ENCODE data around the gene CTNNAL1.

The CTNNAL1 gene

GRCh38 chr9:108933231-108933717 is 80.0 kb downstream of the CTNNAL1 start:
- no peak overlapping the region for H2AK5ac ChIP-seq (ENCODE audit: low read depth, low read length)
- H3K23ac ChIP-seq (ENCODE audit: low read depth, low read length, poor library complexity): peak overlapping the region; percentile 12
- no peak for DNase-seq (ENCODE audit: low spot score)
- H3K27me3 ChIP-seq (ENCODE audit: control insufficient read depth in 3 of 3, insufficient read depth in 3 of 3, low read depth in 1 of 3, low read length in 3 of 3): no peaks in the 10 kb centered on the region
- H3K4me1 ChIP-seq (ENCODE audit: control insufficient read depth in 2 of 2, insufficient read depth in 1 of 2, low read depth in 1 of 2, low read length in 2 of 2): peaks cover 5 to 6% of the 10 kb centered on the region in 2 donors
- peak overlapping the region; percentile 95 for H3K4me3 ChIP-seq (ENCODE audit: low read length in 2 of 2)
- no peaks in the 10 kb centered on the region for H3K9me3 ChIP-seq (replicated peaks in 1 of 2; ENCODE audit: control insufficient read depth in 2 of 2, insufficient read depth in 1 of 2, low read depth in 1 of 2, low read length in 2 of 2)
- H3K27ac ChIP-seq (replicated peaks; ENCODE audit: low read length): peak overlapping the region; percentile 87
- peak overlapping the region; percentile 94 for H2AFZ ChIP-seq (ENCODE audit: low read length)
- peak overlapping the region; percentile 68 for H2BK5ac ChIP-seq (ENCODE audit: low read length)
- H2BK120ac ChIP-seq (ENCODE audit: low read depth, low read length): no peak overlapping the region
- H3K4me2 ChIP-seq (ENCODE audit: insufficient read depth, low read length, poor library complexity, severe bottlenecking): peak overlapping the region; percentile 79
- H3K14ac ChIP-seq (ENCODE audit: low read length): no peak overlapping the region
- H4K8ac ChIP-seq (ENCODE audit: low read depth, low read length): no peak overlapping the region
- no peak overlapping the region for H2BK15ac ChIP-seq (ENCODE audit: low read length)
- no CpG with 5 or more reads among the region's 25 CpGs for WGBS, 2 donors (ENCODE audit: extremely low coverage in 2 of 2, insufficient read length in 2 of 2, insufficient replicate concordance in 1 of 2)
- H3K18ac ChIP-seq (ENCODE audit: low read length): peak overlapping the region; percentile 78
- H2BK12ac ChIP-seq (ENCODE audit: low read length): no peak overlapping the region
- no peak overlapping the region for H4K91ac ChIP-seq (ENCODE audit: low read depth, low read length, poor library complexity)
- peak overlapping the region; percentile 96 for H3K9ac ChIP-seq (ENCODE audit: low read depth, low read length, poor library complexity)
- no peak overlapping the region for H3K4ac ChIP-seq (ENCODE audit: low read length)
- peaks cover 2 to 35% of the 10 kb centered on the region in 2 donors for H3K36me3 ChIP-seq (replicated peaks in 1 of 2; ENCODE audit: control insufficient read depth in 2 of 2, insufficient read depth in 2 of 2, low read length in 2 of 2)
- H3K79me1 ChIP-seq (ENCODE audit: low read depth, low read length): no peaks in the 10 kb centered on the region

GRCh38 chr9:108928386-108928785 is 84.9 kb downstream of the CTNNAL1 start:
- WGBS, 2 donors (ENCODE audit: extremely low coverage in 2 of 2, insufficient read length in 2 of 2, insufficient replicate concordance in 1 of 2): no CpG with 5 or more reads among the region's 2 CpGs
- H3K14ac ChIP-seq (ENCODE audit: low read length): no peak overlapping the region
- no peak overlapping the region for H2BK12ac ChIP-seq (ENCODE audit: low read length)
- H3K27ac ChIP-seq (replicated peaks; ENCODE audit: low read length): no peak overlapping the region
- H3K18ac ChIP-seq (ENCODE audit: low read length): no peak overlapping the region
- H2BK120ac ChIP-seq (ENCODE audit: low read depth, low read length): no peak overlapping the region
- H4K91ac ChIP-seq (ENCODE audit: low read depth, low read length, poor library complexity): no peak overlapping the region
- H2BK5ac ChIP-seq (ENCODE audit: low read length): no peak overlapping the region
- no peak overlapping the region for H3K23ac ChIP-seq (ENCODE audit: low read depth, low read length, poor library complexity)
- H3K79me1 ChIP-seq (ENCODE audit: low read depth, low read length): no peaks in the 10 kb centered on the region
- H3K4ac ChIP-seq (ENCODE audit: low read length): no peak overlapping the region
- H4K8ac ChIP-seq (ENCODE audit: low read depth, low read length): no peak overlapping the region
- H3K9ac ChIP-seq (ENCODE audit: low read depth, low read length, poor library complexity): no peak overlapping the region
- H3K9me3 ChIP-seq (replicated peaks in 1 of 2; ENCODE audit: control insufficient read depth in 2 of 2, insufficient read depth in 1 of 2, low read depth in 1 of 2, low read length in 2 of 2): no peaks in the 10 kb centered on the region
- H3K4me3 ChIP-seq (ENCODE audit: low read length in 2 of 2): no peak overlapping the region
- H2AK5ac ChIP-seq (ENCODE audit: low read depth, low read length): no peak overlapping the region
- no peak for DNase-seq (ENCODE audit: low spot score)
- H3K36me3 ChIP-seq (replicated peaks in 1 of 2; ENCODE audit: control insufficient read depth in 2 of 2, insufficient read depth in 2 of 2, low read length in 2 of 2): peaks cover 18 to 74% of the 10 kb centered on the region in 2 donors
- H3K4me1 ChIP-seq (ENCODE audit: control insufficient read depth in 2 of 2, insufficient read depth in 1 of 2, low read depth in 1 of 2, low read length in 2 of 2): peaks cover 4 to 5% of the 10 kb centered on the region in 2 donors
- no peak overlapping the region for H3K4me2 ChIP-seq (ENCODE audit: insufficient read depth, low read length, poor library complexity, severe bottlenecking)
- no peak overlapping the region for H2AFZ ChIP-seq (ENCODE audit: low read length)
- H3K27me3 ChIP-seq (ENCODE audit: control insufficient read depth in 3 of 3, insufficient read depth in 3 of 3, low read depth in 1 of 3, low read length in 3 of 3): no peaks in the 10 kb centered on the region
- no peak overlapping the region for H2BK15ac ChIP-seq (ENCODE audit: low read length)

DNA sequence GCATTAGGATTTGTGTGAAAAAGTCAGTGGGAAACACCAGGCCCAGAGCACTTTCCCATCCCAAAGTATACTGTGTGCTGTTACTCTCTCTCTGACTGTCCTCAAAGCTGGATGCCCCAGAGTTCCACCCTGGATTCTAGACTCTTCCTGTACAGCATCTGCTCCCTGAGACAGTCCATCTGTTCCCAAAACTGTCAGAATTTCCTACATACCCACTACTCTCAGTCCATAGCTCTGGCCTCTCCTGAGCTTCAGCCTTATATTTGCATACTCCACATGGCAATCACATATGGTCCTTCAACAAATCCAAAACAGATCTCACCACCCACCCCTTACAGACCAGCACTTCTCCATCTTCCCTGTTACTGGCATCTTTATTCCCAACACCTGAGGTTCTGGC is 88.8 kb downstream of the CTNNAL1 start:
- no peaks in the 10 kb centered on the region for H3K79me1 ChIP-seq (ENCODE audit: low read depth, low read length)
- no peaks in the 10 kb centered on the region for H3K27me3 ChIP-seq (ENCODE audit: control insufficient read depth in 3 of 3, insufficient read depth in 3 of 3, low read depth in 1 of 3, low read length in 3 of 3)
- no peak overlapping the region for H2AK5ac ChIP-seq (ENCODE audit: low read depth, low read length)
- H2BK15ac ChIP-seq (ENCODE audit: low read length): no peak overlapping the region
- no peak overlapping the region for H3K23ac ChIP-seq (ENCODE audit: low read depth, low read length, poor library complexity)
- H2BK120ac ChIP-seq (ENCODE audit: low read depth, low read length): no peak overlapping the region
- H3K4me3 ChIP-seq (ENCODE audit: low read length in 2 of 2): no peak overlapping the region
- H2BK12ac ChIP-seq (ENCODE audit: low read length): no peak overlapping the region
- H3K4ac ChIP-seq (ENCODE audit: low read length): no peak overlapping the region
- H3K4me2 ChIP-seq (ENCODE audit: insufficient read depth, low read length, poor library complexity, severe bottlenecking): no peak overlapping the region
- no peak overlapping the region for H3K27ac ChIP-seq (replicated peaks; ENCODE audit: low read length)
- H3K36me3 ChIP-seq (replicated peaks in 1 of 2; ENCODE audit: control insufficient read depth in 2 of 2, insufficient read depth in 2 of 2, low read length in 2 of 2): peaks cover 24 to 98% of the 10 kb centered on the region in 2 donors
- no peak overlapping the region for H4K8ac ChIP-seq (ENCODE audit: low read depth, low read length)
- no peaks in the 10 kb centered on the region for H3K4me1 ChIP-seq (ENCODE audit: control insufficient read depth in 2 of 2, insufficient read depth in 1 of 2, low read depth in 1 of 2, low read length in 2 of 2)
- no peak overlapping the region for H3K9ac ChIP-seq (ENCODE audit: low read depth, low read length, poor library complexity)
- no peak for DNase-seq (ENCODE audit: low spot score)
- H2AFZ ChIP-seq (ENCODE audit: low read length): no peak overlapping the region
- H2BK5ac ChIP-seq (ENCODE audit: low read length): no peak overlapping the region
- no peak overlapping the region for H3K18ac ChIP-seq (ENCODE audit: low read length)
- no peak overlapping the region for H4K91ac ChIP-seq (ENCODE audit: low read depth, low read length, poor library complexity)
- H3K9me3 ChIP-seq (replicated peaks in 1 of 2; ENCODE audit: control insufficient read depth in 2 of 2, insufficient read depth in 1 of 2, low read depth in 1 of 2, low read length in 2 of 2): no peaks in the 10 kb centered on the region
- no peak overlapping the region for H3K14ac ChIP-seq (ENCODE audit: low read length)

DNA sequence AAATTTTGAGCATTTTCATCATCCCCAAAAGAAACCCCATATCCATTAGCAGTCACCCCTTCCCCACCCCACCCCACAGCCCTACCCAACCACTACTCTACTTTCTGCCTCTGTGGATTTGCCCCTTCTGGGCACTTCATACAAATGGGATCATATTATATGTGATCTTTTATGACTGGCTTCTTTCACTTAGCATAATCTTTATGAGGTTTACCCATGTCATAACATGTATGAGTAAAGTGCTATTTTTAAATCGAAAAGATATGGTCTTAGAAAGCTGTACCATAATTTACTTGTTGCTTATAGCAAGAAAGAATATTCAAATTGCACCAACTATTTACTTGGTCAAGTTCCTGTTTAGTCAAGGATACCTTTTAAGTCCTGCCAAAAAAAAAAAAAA is 92.1 kb downstream of the CTNNAL1 start:
- no peaks in the 10 kb centered on the region for H3K4me1 ChIP-seq (ENCODE audit: control insufficient read depth in 2 of 2, insufficient read depth in 1 of 2, low read depth in 1 of 2, low read length in 2 of 2)
- no peaks in the 10 kb centered on the region for H3K27me3 ChIP-seq (ENCODE audit: control insufficient read depth in 3 of 3, insufficient read depth in 3 of 3, low read depth in 1 of 3, low read length in 3 of 3)
- no peaks in the 10 kb centered on the region for H3K79me1 ChIP-seq (ENCODE audit: low read depth, low read length)
- no peak overlapping the region for H2AFZ ChIP-seq (ENCODE audit: low read length)
- H3K14ac ChIP-seq (ENCODE audit: low read length): no peak overlapping the region
- no peak overlapping the region for H3K18ac ChIP-seq (ENCODE audit: low read length)
- WGBS, 2 donors (ENCODE audit: extremely low coverage in 2 of 2, insufficient read length in 2 of 2, insufficient replicate concordance in 1 of 2): no CpG with 5 or more reads among the region's 1 CpG
- H4K91ac ChIP-seq (ENCODE audit: low read depth, low read length, poor library complexity): no peak overlapping the region
- no peak overlapping the region for H2BK120ac ChIP-seq (ENCODE audit: low read depth, low read length)
- H2BK12ac ChIP-seq (ENCODE audit: low read length): no peak overlapping the region
- H3K9me3 ChIP-seq (replicated peaks in 1 of 2; ENCODE audit: control insufficient read depth in 2 of 2, insufficient read depth in 1 of 2, low read depth in 1 of 2, low read length in 2 of 2): no peaks in the 10 kb centered on the region
- no peak overlapping the region for H3K23ac ChIP-seq (ENCODE audit: low read depth, low read length, poor library complexity)
- H3K4ac ChIP-seq (ENCODE audit: low read length): no peak overlapping the region
- no peak overlapping the region for H3K4me2 ChIP-seq (ENCODE audit: insufficient read depth, low read length, poor library complexity, severe bottlenecking)
- H4K8ac ChIP-seq (ENCODE audit: low read depth, low read length): no peak overlapping the region
- H3K9ac ChIP-seq (ENCODE audit: low read depth, low read length, poor library complexity): no peak overlapping the region
- peaks cover 24 to 97% of the 10 kb centered on the region in 2 donors for H3K36me3 ChIP-seq (replicated peaks in 1 of 2; ENCODE audit: control insufficient read depth in 2 of 2, insufficient read depth in 2 of 2, low read length in 2 of 2)
- no peak for DNase-seq (ENCODE audit: low spot score)
- no peak overlapping the region for H3K4me3 ChIP-seq (ENCODE audit: low read length in 2 of 2)
- no peak overlapping the region for H3K27ac ChIP-seq (replicated peaks; ENCODE audit: low read length)
- no peak overlapping the region for H2AK5ac ChIP-seq (ENCODE audit: low read depth, low read length)
- no peak overlapping the region for H2BK15ac ChIP-seq (ENCODE audit: low read length)
- no peak overlapping the region for H2BK5ac ChIP-seq (ENCODE audit: low read length)

All from neuronal stem cell (in vitro differentiated cells).